NB4 (cell line): ENCODE measurements around the gene MPP3.

Experiments
- MYC ChIP-seq: IDR thresholded peaks from 2 replicates; pipeline ENCODE4 v1.6.1; 2011; ENCODE audit warnings: low read depth, low read length
- POLR2A ChIP-seq: IDR thresholded peaks from 2 replicates; pipeline ENCODE4 v1.6.1; 2011; ENCODE audit warnings: mild to moderate bottlenecking; ENCODE audit not compliant: insufficient read length; ENCODE audit errors: extremely low read depth
- TF ChIP-seq, protein P1 (sequence below): IDR thresholded peaks from one replicate; pipeline ENCODE4 v1.5.1; 2012; ENCODE audit warnings: low read depth, low read length
- TF ChIP-seq, protein P2 (sequence below): IDR thresholded peaks from 2 replicates; pipeline ENCODE4 v1.6.1; 2011; ENCODE audit warnings: low read depth, low read length

DNA sequence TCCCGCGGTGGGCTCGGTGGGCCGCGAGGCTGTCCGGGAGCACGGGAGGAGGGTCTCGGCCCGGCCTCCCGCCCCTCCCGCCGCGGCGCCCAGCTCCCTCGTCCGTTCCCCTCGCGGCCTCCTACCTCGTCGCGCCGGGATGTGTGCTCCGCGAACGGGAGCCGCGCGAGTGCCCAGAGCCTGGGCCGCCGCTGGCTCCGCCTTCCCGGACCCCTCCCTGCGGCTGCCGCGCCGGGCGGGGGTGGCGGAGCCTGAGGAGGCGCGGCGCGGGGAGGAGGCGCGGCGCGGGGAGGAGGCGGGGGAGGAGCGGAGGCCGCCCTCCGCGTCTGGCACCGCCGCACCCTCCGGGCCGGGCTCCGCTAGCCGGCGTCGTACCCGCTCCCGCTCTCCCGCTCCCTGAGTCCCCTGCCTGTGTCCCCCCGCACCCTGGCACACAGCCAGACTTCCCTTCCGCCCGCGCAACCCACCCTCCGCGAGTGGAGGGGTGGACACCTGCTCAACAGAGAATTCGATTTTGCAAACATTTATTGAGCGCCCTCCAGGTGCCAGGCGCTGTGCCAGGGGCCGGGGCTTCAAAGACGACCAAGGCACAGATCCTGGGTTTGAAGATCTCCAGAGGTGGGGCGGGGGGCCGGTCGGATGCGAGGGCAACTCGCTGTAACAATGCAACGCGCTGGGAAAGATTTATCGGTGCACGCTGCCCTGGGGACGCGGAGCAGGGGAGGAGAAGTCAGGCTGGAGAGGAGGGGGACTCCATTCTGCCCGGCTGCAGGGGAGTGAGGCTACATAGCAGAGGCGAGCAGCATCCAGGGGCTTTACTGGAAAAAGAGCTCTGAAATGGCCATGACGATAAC lies at the start of gene MPP3:
- TF ChIP-seq, protein P1, sequence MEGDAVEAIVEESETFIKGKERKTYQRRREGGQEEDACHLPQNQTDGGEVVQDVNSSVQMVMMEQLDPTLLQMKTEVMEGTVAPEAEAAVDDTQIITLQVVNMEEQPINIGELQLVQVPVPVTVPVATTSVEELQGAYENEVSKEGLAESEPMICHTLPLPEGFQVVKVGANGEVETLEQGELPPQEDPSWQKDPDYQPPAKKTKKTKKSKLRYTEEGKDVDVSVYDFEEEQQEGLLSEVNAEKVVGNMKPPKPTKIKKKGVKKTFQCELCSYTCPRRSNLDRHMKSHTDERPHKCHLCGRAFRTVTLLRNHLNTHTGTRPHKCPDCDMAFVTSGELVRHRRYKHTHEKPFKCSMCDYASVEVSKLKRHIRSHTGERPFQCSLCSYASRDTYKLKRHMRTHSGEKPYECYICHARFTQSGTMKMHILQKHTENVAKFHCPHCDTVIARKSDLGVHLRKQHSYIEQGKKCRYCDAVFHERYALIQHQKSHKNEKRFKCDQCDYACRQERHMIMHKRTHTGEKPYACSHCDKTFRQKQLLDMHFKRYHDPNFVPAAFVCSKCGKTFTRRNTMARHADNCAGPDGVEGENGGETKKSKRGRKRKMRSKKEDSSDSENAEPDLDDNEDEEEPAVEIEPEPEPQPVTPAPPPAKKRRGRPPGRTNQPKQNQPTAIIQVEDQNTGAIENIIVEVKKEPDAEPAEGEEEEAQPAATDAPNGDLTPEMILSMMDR = no peak
- TF ChIP-seq POLR2A (no peak), MYC (no peak)
- TF ChIP-seq, protein P2, sequence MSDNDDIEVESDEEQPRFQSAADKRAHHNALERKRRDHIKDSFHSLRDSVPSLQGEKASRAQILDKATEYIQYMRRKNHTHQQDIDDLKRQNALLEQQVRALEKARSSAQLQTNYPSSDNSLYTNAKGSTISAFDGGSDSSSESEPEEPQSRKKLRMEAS = no peak
